Karpas-422 (cell line): ENCODE data around the gene CASKIN2. TPM values are rescaled to one million over a fixed set of nuclear protein-coding genes. Genes with fewer than 3 reads are reported as not detected.

Experiments used
- DNase-seq: peaks from one replicate; pipeline ENCODE4 v3.0.0-alpha.2; 2015
- H2AFZ ChIP-seq: fragments of 200-600 bp; sonication (generic); 2 replicates; pipeline ENCODE4 v1.6.1; 2014; ENCODE audit warnings: antibody characterized with exemption, low read length, mixed read lengths
- H3K27ac ChIP-seq: fragments of 200-600 bp; sonication (generic); 2 replicates; pipeline ENCODE4 v1.5.1; 2014; ENCODE audit warnings: mild to moderate bottlenecking, low read length, moderate library complexity
- H3K27me3 ChIP-seq: fragments of 200-600 bp; sonication (generic); 2 replicates; pipeline ENCODE4 v1.6.1; 2014; ENCODE audit warnings: low read length, mixed read lengths
- H3K36me3 ChIP-seq: fragments of 200-600 bp; sonication (generic); 2 replicates; pipeline ENCODE4 v1.6.1; 2014; ENCODE audit warnings: low read length, mixed read lengths; ENCODE audit not compliant: insufficient read depth
- H3K4me1 ChIP-seq: fragments of 200-600 bp; sonication (generic); 2 replicates; pipeline ENCODE4 v1.6.1; 2014; ENCODE audit warnings: mild to moderate bottlenecking, low read length, mixed read lengths
- H3K4me2 ChIP-seq: fragments of 200-600 bp; sonication (generic); 2 replicates; pipeline ENCODE4 v1.6.1; 2014; ENCODE audit warnings: low read length, low read depth, mild to moderate bottlenecking; ENCODE audit not compliant: poor library complexity, severe bottlenecking
- H3K4me3 ChIP-seq: fragments of 200-600 bp; sonication (generic); 2 replicates; pipeline ENCODE4 v1.5.1; 2014; ENCODE audit warnings: mild to moderate bottlenecking, antibody characterized with exemption, low read length, mixed read lengths
- H3K79me2 ChIP-seq: fragments of 200-600 bp; sonication (generic); 2 replicates; pipeline ENCODE4 v1.6.1; 2014; ENCODE audit warnings: mild to moderate bottlenecking, low read length, mixed read lengths
- H3K9ac ChIP-seq: fragments of 200-600 bp; sonication (generic); 2 replicates; pipeline ENCODE4 v1.6.0; 2014; ENCODE audit warnings: low read length
- H3K9me2 ChIP-seq: fragments of 200-600 bp; sonication (generic), shearing (Covaris generic); replicated peaks from 2 replicates; pipeline ENCODE4 v1.6.0; 2014; ENCODE audit warnings: mild to moderate bottlenecking, low read length, moderate library complexity; ENCODE audit not compliant: insufficient read depth
- H3K9me3 ChIP-seq: fragments of 300-700, 200-600 bp; sonication (generic); 2 replicates; pipeline ENCODE4 v1.6.1; 2014; ENCODE audit warnings: low read length, mixed read lengths
- H4K20me1 ChIP-seq: fragments of 200-600 bp; sonication (generic); 2 replicates; pipeline ENCODE4 v1.6.1; 2014; ENCODE audit warnings: mild to moderate bottlenecking, antibody characterized with exemption, low read length, low read depth; ENCODE audit not compliant: insufficient read depth
- total RNA-seq: library from RNA; depleted of rRNA; stranded (reverse); fragments of >200 nt; shearing (Covaris generic); gene quantifications from 2 replicates; pipeline ENCODE4 v1.2.3, GENCODE V29; 2014; ENCODE audit warnings: low replicate concordance

Gene CASKIN2
- total RNA-seq, 1 experiment from 2014 or later = not detected

DNA sequence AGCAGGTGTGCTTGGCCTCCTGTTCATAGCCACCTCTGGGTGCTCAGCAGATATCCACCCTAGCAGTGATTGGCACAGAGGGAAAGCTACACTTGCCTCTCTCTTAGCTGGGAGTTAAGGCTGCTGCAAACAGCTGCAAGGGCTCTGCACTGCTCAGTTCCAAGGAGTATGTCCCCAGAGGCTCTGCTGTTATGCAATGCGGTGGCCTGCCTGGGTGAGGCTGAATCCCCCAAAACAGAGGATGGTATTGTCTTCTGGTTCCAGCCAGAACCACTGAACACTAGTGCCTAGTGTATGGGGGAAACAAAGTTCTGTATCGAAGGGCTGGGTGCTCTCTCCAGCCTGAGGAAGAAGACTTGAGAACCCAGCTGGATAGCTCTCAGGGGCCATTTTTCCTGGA lies 42.1 kb downstream of the CASKIN2 start:
- Histone ChIP-seq H3K4me3 (no peak overlapping the region), H3K9me2 (no peaks in the 10 kb centered on the region), H4K20me1 (no peaks in the 10 kb centered on the region), H3K27ac (no peak overlapping the region), H3K9me3 (no peaks in the 10 kb centered on the region), H3K9ac (no peak overlapping the region), H3K4me2 (no peak overlapping the region), H3K36me3 (no peaks in the 10 kb centered on the region), H3K27me3 (no peaks in the 10 kb centered on the region), H2AFZ (no peak overlapping the region), H3K4me1 (peaks cover 11% of the 10 kb centered on the region), H3K79me2 (no peaks in the 10 kb centered on the region)
- DNase-seq = no peak

DNA sequence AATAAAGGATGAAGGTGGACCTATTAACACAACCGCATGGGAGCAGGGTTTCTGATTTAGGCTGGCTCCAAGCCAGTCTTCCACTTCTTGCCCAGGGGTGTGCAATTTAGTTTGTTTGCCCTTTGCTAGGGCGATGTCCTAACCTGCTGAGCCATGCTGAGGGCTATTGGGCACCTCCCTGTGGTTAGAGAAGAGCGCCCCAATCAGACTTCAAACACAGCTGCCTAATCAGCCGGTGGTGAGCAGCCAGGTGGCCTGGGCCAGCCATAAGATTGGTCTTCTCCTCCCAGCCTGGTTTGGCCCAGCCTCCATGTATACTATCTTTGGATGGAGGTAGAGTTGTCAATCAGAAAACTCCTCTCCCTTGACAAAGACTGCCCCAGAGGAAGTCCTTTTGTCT lies 43.2 kb downstream of the CASKIN2 start:
- Histone ChIP-seq H3K27me3 (no peaks in the 10 kb centered on the region), H3K4me2 (no peak overlapping the region), H4K20me1 (no peaks in the 10 kb centered on the region), H2AFZ (no peak overlapping the region), H3K36me3 (no peaks in the 10 kb centered on the region), H3K9ac (no peak overlapping the region), H3K79me2 (no peaks in the 10 kb centered on the region), H3K4me3 (no peak overlapping the region), H3K4me1 (peaks cover 11% of the 10 kb centered on the region), H3K9me3 (no peaks in the 10 kb centered on the region), H3K9me2 (no peaks in the 10 kb centered on the region), H3K27ac (no peak overlapping the region)
- DNase-seq = peak; percentile 65

DNA sequence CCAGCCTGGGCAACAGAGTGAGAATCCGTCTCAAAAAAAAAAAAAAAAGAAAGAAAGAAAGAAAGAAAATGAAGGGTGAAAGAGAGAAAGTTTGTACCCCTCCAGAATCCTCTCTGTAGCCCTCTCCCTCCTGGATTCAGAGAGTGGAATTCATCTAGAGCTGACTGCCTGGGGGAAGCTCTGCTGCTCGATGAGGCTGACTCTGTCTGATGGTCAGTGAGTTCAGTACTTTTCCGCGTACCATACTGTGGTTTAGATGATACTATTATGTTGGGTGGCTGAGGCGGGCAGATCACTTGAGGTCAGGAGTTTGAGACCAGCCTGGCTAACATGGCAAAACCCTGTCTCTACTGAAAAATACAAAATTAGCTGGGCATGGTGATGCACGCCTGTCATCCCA lies 44.1 kb downstream of the CASKIN2 start:
- no peak for DNase-seq

DNA sequence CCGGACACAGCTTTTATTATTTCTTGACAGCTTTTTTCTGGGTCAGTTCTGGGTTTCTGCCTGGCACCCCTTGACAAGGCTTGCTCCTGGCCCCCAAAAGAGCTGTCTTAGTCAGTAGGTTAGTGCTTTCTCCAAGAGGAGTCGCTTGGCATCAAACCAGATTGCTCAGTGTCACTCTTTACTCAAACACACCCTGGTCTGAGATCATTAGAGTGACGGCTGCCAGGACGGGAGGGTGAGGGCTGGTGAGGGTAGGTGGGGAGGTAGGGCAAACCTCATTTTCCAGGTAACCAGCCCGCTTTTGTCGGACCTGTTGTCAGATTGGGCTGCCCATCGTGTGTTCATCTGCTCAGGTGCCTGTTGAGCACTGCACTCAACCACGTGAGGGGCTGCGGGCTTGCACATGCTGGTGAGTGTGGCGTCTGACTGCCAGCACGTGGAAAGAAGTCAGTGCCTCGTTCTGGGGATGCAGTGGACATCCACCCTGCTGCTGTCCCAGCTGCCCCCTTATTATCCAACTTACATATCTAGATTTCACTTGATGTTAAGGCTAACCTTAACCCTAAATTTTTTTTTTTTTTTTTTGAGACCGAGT lies 46.5 kb downstream of the CASKIN2 start:
- H3K4me3 ChIP-seq = no peak overlapping the region
- H3K9ac ChIP-seq = no peak overlapping the region
- H3K36me3 ChIP-seq = no peaks in the 10 kb centered on the region
- H2AFZ ChIP-seq = no peak overlapping the region
- DNase-seq = no peak
- H3K79me2 ChIP-seq = no peaks in the 10 kb centered on the region
- H3K4me2 ChIP-seq = no peak overlapping the region
- no peak overlapping the region for H3K27ac ChIP-seq
- H3K27me3 ChIP-seq = no peaks in the 10 kb centered on the region
- H3K9me2 ChIP-seq = no peaks in the 10 kb centered on the region
- H4K20me1 ChIP-seq = no peaks in the 10 kb centered on the region
- no peaks in the 10 kb centered on the region for H3K9me3 ChIP-seq
- H3K4me1 ChIP-seq = peaks cover 11% of the 10 kb centered on the region

More for the DNA sequence above, 44.1 kb downstream of the CASKIN2 start:
- H3K79me2 ChIP-seq = no peaks in the 10 kb centered on the region
- no peak overlapping the region for H3K27ac ChIP-seq
- no peaks in the 10 kb centered on the region for H3K9me3 ChIP-seq
- H3K4me1 ChIP-seq = peaks cover 11% of the 10 kb centered on the region
- H2AFZ ChIP-seq = no peak overlapping the region
- H3K36me3 ChIP-seq = no peaks in the 10 kb centered on the region
- H3K4me2 ChIP-seq = no peak overlapping the region
- no peaks in the 10 kb centered on the region for H3K9me2 ChIP-seq
- no peaks in the 10 kb centered on the region for H3K27me3 ChIP-seq
- H3K4me3 ChIP-seq = no peak overlapping the region
- H3K9ac ChIP-seq = no peak overlapping the region
- H4K20me1 ChIP-seq = no peaks in the 10 kb centered on the region

DNA sequence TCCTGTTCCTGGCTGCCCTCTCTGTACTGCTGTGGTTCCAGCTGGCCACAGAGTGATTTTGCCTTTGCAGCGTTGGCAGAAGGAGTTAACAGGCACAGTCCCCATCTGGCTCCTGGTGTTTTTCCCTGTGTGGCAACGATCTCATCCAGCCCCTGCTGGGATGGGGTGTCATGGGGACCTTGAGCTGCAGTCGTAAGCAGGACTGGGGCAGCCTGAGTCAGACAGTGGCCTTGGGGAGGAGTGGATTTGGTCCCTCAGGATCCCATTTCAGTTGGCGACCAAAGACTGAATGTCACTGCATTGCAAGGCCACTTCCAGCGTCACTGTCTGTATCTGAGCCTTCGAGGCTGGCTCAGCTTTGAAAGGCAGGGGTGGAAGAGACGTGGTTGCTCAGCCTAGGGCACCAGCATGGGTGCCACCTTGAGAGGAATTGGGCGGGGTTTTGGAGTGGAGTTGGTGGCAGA lies 47.0 kb downstream of the CASKIN2 start:
- H3K36me3 ChIP-seq = no peaks in the 10 kb centered on the region
- no peak overlapping the region for H3K9ac ChIP-seq
- no peak overlapping the region for H3K4me2 ChIP-seq

DNA sequence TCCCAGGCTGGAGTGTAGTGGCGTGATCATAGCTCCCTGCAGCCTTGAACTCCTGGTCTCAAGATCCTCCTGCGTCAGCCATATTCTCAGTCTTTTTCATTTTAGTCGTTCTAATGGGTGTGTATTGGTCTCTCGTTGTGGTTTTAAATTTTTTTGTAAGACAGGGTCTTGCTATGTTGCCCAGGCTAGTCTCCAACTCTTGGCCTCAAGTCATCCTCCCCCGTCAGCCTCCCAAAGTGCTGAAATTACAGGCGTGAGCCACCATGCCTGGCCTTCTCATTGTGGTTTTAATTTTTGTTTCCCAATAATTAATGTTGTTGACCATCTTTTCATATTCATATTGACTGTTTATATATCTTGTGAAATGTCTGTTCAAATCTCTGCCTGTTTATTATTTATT lies 50.3 kb downstream of the CASKIN2 start:
- no peak overlapping the region for H3K9ac ChIP-seq
- H3K36me3 ChIP-seq = no peaks in the 10 kb centered on the region
- H3K4me3 ChIP-seq = no peak overlapping the region
- H3K4me2 ChIP-seq = no peak overlapping the region
- peaks cover 6% of the 10 kb centered on the region for H3K4me1 ChIP-seq
- no peaks in the 10 kb centered on the region for H3K9me2 ChIP-seq
- H2AFZ ChIP-seq = no peak overlapping the region
- no peak overlapping the region for H3K27ac ChIP-seq
- no peak for DNase-seq
- no peaks in the 10 kb centered on the region for H3K79me2 ChIP-seq
- no peaks in the 10 kb centered on the region for H3K9me3 ChIP-seq
- H3K27me3 ChIP-seq = no peaks in the 10 kb centered on the region
- H4K20me1 ChIP-seq = no peaks in the 10 kb centered on the region

More for the DNA sequence above, 47.0 kb downstream of the CASKIN2 start:
- H3K9me2 ChIP-seq = no peaks in the 10 kb centered on the region
- DNase-seq = no peak
- no peak overlapping the region for H2AFZ ChIP-seq
- H3K79me2 ChIP-seq = no peaks in the 10 kb centered on the region
- H3K9me3 ChIP-seq = no peaks in the 10 kb centered on the region
- no peak overlapping the region for H3K27ac ChIP-seq
- peaks cover 11% of the 10 kb centered on the region for H3K4me1 ChIP-seq
- H4K20me1 ChIP-seq = no peaks in the 10 kb centered on the region
- H3K4me3 ChIP-seq = no peak overlapping the region
- no peaks in the 10 kb centered on the region for H3K27me3 ChIP-seq

DNA sequence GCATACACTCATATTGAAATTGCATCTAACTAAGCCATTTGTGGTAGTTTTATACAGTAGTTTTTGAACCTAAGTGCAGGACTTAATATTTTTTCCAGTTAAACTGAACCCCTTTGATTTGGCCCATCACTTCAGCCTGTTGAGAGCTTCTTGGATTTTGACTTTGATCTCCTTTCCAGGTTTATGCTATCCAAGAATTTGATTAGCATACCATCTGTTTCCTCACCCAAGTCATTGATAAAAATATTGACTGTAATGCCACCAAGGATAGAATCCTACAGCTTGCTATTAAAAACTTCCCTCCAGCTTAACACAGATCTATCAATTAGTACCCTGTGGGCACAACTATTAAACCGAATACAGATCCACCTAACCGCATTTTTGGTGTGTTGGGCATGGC lies 51.7 kb downstream of the CASKIN2 start:
- Histone ChIP-seq H3K4me1 (peaks cover 17% of the 10 kb centered on the region), H3K9ac (no peak overlapping the region), H3K4me3 (no peak overlapping the region), H4K20me1 (no peaks in the 10 kb centered on the region), H3K79me2 (no peaks in the 10 kb centered on the region), H3K27ac (no peak overlapping the region), H3K9me2 (no peaks in the 10 kb centered on the region), H2AFZ (no peak overlapping the region), H3K36me3 (no peaks in the 10 kb centered on the region), H3K9me3 (no peaks in the 10 kb centered on the region), H3K27me3 (no peaks in the 10 kb centered on the region), H3K4me2 (no peak overlapping the region)
- DNase-seq = no peak

DNA sequence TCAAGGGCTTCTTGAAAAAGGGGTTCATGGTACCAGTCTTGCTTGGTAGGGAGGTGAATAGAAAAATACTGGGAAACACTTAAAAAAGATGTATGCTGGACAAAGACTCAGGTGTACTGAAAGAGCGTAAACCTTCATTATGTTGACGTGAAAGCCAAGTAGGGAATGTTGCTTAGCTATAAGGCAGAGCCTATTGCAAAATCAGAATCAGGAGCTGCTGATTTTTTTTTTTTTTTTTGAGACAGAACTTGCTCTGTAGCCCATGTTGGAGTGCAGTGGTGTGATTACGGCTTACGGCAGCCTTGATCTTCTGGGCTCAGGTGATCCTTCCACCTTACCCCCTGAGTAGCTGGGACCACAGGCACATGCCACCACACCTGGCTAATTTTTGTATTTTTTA lies 55.0 kb downstream of the CASKIN2 start:
- Histone ChIP-seq H3K4me2 (peak overlapping the region; percentile 41), H3K4me3 (no peak overlapping the region), H3K27me3 (no peaks in the 10 kb centered on the region), H2AFZ (no peak overlapping the region), H3K9me2 (no peaks in the 10 kb centered on the region), H3K79me2 (peaks cover 11% of the 10 kb centered on the region), H4K20me1 (no peaks in the 10 kb centered on the region), H3K4me1 (peaks cover 34% of the 10 kb centered on the region), H3K9me3 (no peaks in the 10 kb centered on the region), H3K36me3 (no peaks in the 10 kb centered on the region), H3K27ac (no peak overlapping the region), H3K9ac (no peak overlapping the region)
- DNase-seq = no peak
